HepG2 (cell line): ENCODE results near the gene FLRT2. TPM values are rescaled to one million over a fixed set of nuclear protein-coding genes. Genes with fewer than 3 reads are reported as not detected.

Source experiments
- ATAC-seq: fragments of 200-7000 bp; cut with Tn5 transposase; 3 replicates; pipeline ENCODE4 v1.9.1; 2020; ENCODE audit warnings: mild to moderate bottlenecking, moderate library complexity
- BruUV-seq: library from RNA; stranded (reverse); fragments of 400-500 nt; replicated peaks from 2 replicates; lab custom pipeline; 2021; lab: Mats Ljungman, UMichigan
- CTCF ChIA-PET: fragments of 300-600 bp; formaldehyde crosslinking; extraction: SDS; loops from one replicate; lab custom pipeline; 2021; ENCODE audit warnings: low total read pairs, inconsistent platforms, low intra/inter-chr PET ratio; lab: Yijun Ruan, JAX
- POLR2A ChIA-PET: fragments of 350-600 bp; sonication (Branson Sonifier 250); formaldehyde crosslinking; loops from one replicate; lab custom pipeline; 2020; ENCODE audit warnings: antibody characterized with exemption, inconsistent platforms; lab: Yijun Ruan, JAX
- DNase-seq: peaks from one replicate; pipeline ENCODE4 v3.0.0-alpha.2; 2015; ENCODE audit warnings: low spot score
- FAIRE-seq: peaks from 3 replicates; lab custom pipeline; 2011; peaks lifted over from hg19 to GRCh38; lab: Jason Lieb, UNC
- H2AFZ ChIP-seq: one replicate; pipeline ENCODE4 v1.6.1; 2011; ENCODE audit warnings: low read length, inconsistent platforms
- H3K27ac ChIP-seq: fragments of 300-600 bp; 3 replicates; pipeline ENCODE4 v1.8.0; 2011; ENCODE audit warnings: mixed run types, mild to moderate bottlenecking, mixed read lengths, low read length, inconsistent platforms; ENCODE audit not compliant: insufficient read depth; ENCODE audit errors: extremely low read length
- H3K27me3 ChIP-seq, 2 experiments: fragments of 200-600 bp in 1 of 2; 2 replicates in 1 of 2; 3 replicates in 1 of 2; pipeline versions ENCODE4 v1.6.0 to v1.8.0; 2011; ENCODE audit warnings: low read length in 2 of 2, mild to moderate bottlenecking in 2 of 2, moderate library complexity in 2 of 2, inconsistent platforms in 1 of 2; ENCODE audit not compliant: insufficient read depth in 2 of 2, control insufficient read depth in 1 of 2
- H3K36me3 ChIP-seq, 2 experiments: fragments of 200-600 bp in 1 of 2; replicated peaks in 1 of 2; 2 replicates in 1 of 2; 3 replicates in 1 of 2; pipeline versions ENCODE4 v1.5.1 to v1.8.0; 2011; ENCODE audit warnings: low read length in 2 of 2, inconsistent platforms in 1 of 2; ENCODE audit not compliant: insufficient read depth in 2 of 2, control insufficient read depth in 1 of 2
- H3K4me1 ChIP-seq: 2 replicates; pipeline ENCODE4 v1.5.1; 2012; ENCODE audit warnings: low read length, inconsistent platforms; ENCODE audit not compliant: insufficient read depth
- H3K4me2 ChIP-seq: 2 replicates; pipeline ENCODE4 v1.6.0; 2011; ENCODE audit warnings: low read depth, low read length, inconsistent platforms
- H3K4me3 ChIP-seq, 3 experiments: fragments of 200-600 bp in 1 of 3; sonication (generic), shearing (Covaris generic) in 1 of 3; replicated peaks in 1 of 3; 2 replicates each; pipeline ENCODE4 v1.5.1; 2011 to 2016; ENCODE audit warnings: low read length in 3 of 3, inconsistent platforms in 2 of 3, low read depth in 2 of 3, mild to moderate bottlenecking in 2 of 3, control low read depth in 1 of 3, mixed read lengths in 1 of 3; ENCODE audit not compliant: insufficient read depth in 1 of 3
- H3K79me2 ChIP-seq: one replicate; pipeline ENCODE4 v1.6.1; 2011; ENCODE audit warnings: low read length, inconsistent platforms; ENCODE audit not compliant: insufficient read depth
- H3K9ac ChIP-seq: 2 replicates; pipeline ENCODE4 v1.6.0; 2011; ENCODE audit warnings: mild to moderate bottlenecking, low read depth, low read length, inconsistent platforms; ENCODE audit not compliant: insufficient read depth
- H3K9me3 ChIP-seq: 2 replicates; pipeline ENCODE4 v1.5.1; 2012; ENCODE audit warnings: mild to moderate bottlenecking, low read length
- H4K20me1 ChIP-seq: 2 replicates; pipeline ENCODE4 v1.6.0; 2011; ENCODE audit warnings: inconsistent platforms, mild to moderate bottlenecking, low read length, moderate library complexity; ENCODE audit not compliant: insufficient read depth
- HMGXB3 ChIP-seq: sonication (generic); formaldehyde crosslinking; IDR thresholded peaks from 2 replicates; pipeline ENCODE4 v1.4.0; 2020; ENCODE audit warnings: missing genetic modification reagents, borderline replicate concordance
- ZFP1 ChIP-seq: IDR thresholded peaks from 2 replicates; pipeline ENCODE4 v1.6.1; 2016
- ZNF574 ChIP-seq: sonication (generic); formaldehyde crosslinking; IDR thresholded peaks from 2 replicates; pipeline ENCODE4 v1.4.0; 2020; ENCODE audit warnings: missing genetic modification reagents
- ZNF609 ChIP-seq: sonication (generic); formaldehyde crosslinking; IDR thresholded peaks from 2 replicates; pipeline ENCODE4 v1.4.0; 2020; ENCODE audit warnings: mild to moderate bottlenecking, missing genetic modification reagents, borderline replicate concordance
- WGBS: methylation state at CpG from one replicate; pipeline ENCODE4 v1.1.6; 2017; ENCODE audit warnings: low lambda C conversion rate; 5-methylcytosine and 5-hydroxymethylcytosine counted together
- in situ Hi-C: cut with HindIII; loops from 2 replicates; pipeline ENCODE4 v1.10.0; 2017; ENCODE audit warnings: low pct_unique_long_range_greater_than_20kb; ENCODE audit not compliant: extremely low pct_ligation_motif_present
- intact Hi-C: fragments of 100-400 bp; cut with micrococcal nuclease; formaldehyde crosslinking; loops from one replicate; pipeline ENCODE4 v1.10.0; 2022; ENCODE audit not compliant: unreplicated experiment
- polyA plus RNA-seq, 8 experiments: library from polyadenylated mRNA; depleted of rRNA in 3 of 8; stranded (reverse) in 7 of 8; unstranded in 1 of 8; fragments of >200 nt; fragmentation: Illumina TruSeq in 4 of 8; extraction: Trizol in 4 of 8; gene quantifications; 2 replicates each; pipeline versions ENCODE4 v1.2.1 to v1.2.3, GENCODE V29; 2011 to 2016; ENCODE audit warnings: low read depth in 4 of 8, missing spikeins in 1 of 8, mixed read lengths in 1 of 8; ENCODE audit not compliant: insufficient read depth in 1 of 8
- total RNA-seq, 5 experiments: library from RNA; depleted of rRNA; stranded (reverse); fragments of >200 nt; fragmentation: Illumina TruSeq; extraction: Trizol; gene quantifications; 2 replicates each; pipeline ENCODE4 v1.2.3, GENCODE V29; 2016; ENCODE audit warnings: low read depth in 1 of 5
- TF ChIP-seq, protein P1 (sequence below): sonication (generic); formaldehyde crosslinking; IDR thresholded peaks from 2 replicates; pipeline ENCODE4 v1.4.0; 2020; ENCODE audit warnings: missing genetic modification reagents
- TF ChIP-seq, protein P2 (sequence below): sonication (generic); formaldehyde crosslinking; IDR thresholded peaks from 2 replicates; pipeline ENCODE4 v1.8.0; 2023; ENCODE audit warnings: mild to moderate bottlenecking, missing genetic modification reagents

Gene FLRT2
- total and polyA plus RNA-seq, 2 of the 13 experiments (the other 11 are each of a cell fraction or from before 2014, with no cell fraction given) = not detected

- no peak overlapping the region for H2AFZ ChIP-seq
- no peaks in the 10 kb centered on the region for H3K4me1 ChIP-seq
- intact Hi-C loops (no loop called here), in situ Hi-C loops (no loop called here)
- no TSS peak for BruUV-seq
- POLR2A ChIA-PET = no interaction called here
- no peak for ATAC-seq
- H3K27ac ChIP-seq = no peak overlapping the region
- CTCF ChIA-PET = no interaction called here
- no peak overlapping the region for H3K9ac ChIP-seq
- peaks cover 5 to 51% of the 10 kb centered on the region in 2 experiments for H3K27me3 ChIP-seq
- H3K4me3 ChIP-seq = no peak overlapping the region
- H4K20me1 ChIP-seq = no peaks in the 10 kb centered on the region
- no peak overlapping the region for H3K4me2 ChIP-seq
- H3K9me3 ChIP-seq = peaks cover 14% of the 10 kb centered on the region; the same call in 1 of the 2 replicates
- H3K36me3 ChIP-seq = no peaks in the 10 kb centered on the region
- DNase-seq = no peak
- 58% methylated on average over 11 of the region's 29 CpGs for WGBS
- no peak for FAIRE-seq
- H3K79me2 ChIP-seq = no peaks in the 10 kb centered on the region
- no peak for TF ChIP-seq ZNF609 (CRISPR knock-in tag)
- TF ChIP-seq, protein P1, sequence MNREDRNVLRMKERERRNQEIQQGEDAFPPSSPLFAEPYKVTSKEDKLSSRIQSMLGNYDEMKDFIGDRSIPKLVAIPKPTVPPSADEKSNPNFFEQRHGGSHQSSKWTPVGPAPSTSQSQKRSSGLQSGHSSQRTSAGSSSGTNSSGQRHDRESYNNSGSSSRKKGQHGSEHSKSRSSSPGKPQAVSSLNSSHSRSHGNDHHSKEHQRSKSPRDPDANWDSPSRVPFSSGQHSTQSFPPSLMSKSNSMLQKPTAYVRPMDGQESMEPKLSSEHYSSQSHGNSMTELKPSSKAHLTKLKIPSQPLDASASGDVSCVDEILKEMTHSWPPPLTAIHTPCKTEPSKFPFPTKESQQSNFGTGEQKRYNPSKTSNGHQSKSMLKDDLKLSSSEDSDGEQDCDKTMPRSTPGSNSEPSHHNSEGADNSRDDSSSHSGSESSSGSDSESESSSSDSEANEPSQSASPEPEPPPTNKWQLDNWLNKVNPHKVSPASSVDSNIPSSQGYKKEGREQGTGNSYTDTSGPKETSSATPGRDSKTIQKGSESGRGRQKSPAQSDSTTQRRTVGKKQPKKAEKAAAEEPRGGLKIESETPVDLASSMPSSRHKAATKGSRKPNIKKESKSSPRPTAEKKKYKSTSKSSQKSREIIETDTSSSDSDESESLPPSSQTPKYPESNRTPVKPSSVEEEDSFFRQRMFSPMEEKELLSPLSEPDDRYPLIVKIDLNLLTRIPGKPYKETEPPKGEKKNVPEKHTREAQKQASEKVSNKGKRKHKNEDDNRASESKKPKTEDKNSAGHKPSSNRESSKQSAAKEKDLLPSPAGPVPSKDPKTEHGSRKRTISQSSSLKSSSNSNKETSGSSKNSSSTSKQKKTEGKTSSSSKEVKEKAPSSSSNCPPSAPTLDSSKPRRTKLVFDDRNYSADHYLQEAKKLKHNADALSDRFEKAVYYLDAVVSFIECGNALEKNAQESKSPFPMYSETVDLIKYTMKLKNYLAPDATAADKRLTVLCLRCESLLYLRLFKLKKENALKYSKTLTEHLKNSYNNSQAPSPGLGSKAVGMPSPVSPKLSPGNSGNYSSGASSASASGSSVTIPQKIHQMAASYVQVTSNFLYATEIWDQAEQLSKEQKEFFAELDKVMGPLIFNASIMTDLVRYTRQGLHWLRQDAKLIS (CRISPR knock-in tag) = no peak
- no peak for TF ChIP-seq ZNF574
- no peak for TF ChIP-seq ZFP1 (CRISPR knock-in tag)
- TF ChIP-seq HMGXB3 (CRISPR knock-in tag) = no peak
- TF ChIP-seq, protein P2, sequence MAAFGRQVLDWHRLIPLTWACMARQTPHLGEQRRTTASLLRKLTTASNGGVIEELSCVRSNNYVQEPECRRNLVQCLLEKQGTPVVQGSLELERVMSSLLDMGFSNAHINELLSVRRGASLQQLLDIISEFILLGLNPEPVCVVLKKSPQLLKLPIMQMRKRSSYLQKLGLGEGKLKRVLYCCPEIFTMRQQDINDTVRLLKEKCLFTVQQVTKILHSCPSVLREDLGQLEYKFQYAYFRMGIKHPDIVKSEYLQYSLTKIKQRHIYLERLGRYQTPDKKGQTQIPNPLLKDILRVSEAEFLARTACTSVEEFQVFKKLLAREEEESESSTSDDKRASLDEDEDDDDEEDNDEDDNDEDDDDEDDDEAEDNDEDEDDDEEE (CRISPR knock-in tag) = no peak
These were observed 1.2 kb downstream of the FLRT2 start for GRCh38 chr14:85531141-85531586.
